ENCODE results near the gene LY86. TPM values are rescaled to one million over a fixed set of nuclear protein-coding genes. Genes with fewer than 3 reads are reported as not detected.

LY86 gene
- total and polyA plus RNA-seq, 9 donors: 1.3 to 13.8 (median 2.3) TPM

- H3K4me3 ChIP-seq: no peak overlapping the region
- intact Hi-C loops (cut with DNase I): no loop called here
- WGBS, 3 donors: 92% methylated on average over 12 of the region's 12 CpGs
- peaks cover 17% of the 10 kb centered on the region for H3K4me1 ChIP-seq (ENCODE audit: insufficient read depth)
- H3K9me3 ChIP-seq: no peaks in the 10 kb centered on the region
- H3K27me3 ChIP-seq: no peaks in the 10 kb centered on the region
- no peak for DNase-seq
- no peak overlapping the region for H3K27ac ChIP-seq
- H3K36me3 ChIP-seq: no peaks in the 10 kb centered on the region
- no peak for TF ChIP-seq CTCF (IDR thresholded peaks at IDR 0.05)
Observed at GRCh38 chr6:6685249-6686040, 96.9 kb downstream of the LY86 start.

DNA sequence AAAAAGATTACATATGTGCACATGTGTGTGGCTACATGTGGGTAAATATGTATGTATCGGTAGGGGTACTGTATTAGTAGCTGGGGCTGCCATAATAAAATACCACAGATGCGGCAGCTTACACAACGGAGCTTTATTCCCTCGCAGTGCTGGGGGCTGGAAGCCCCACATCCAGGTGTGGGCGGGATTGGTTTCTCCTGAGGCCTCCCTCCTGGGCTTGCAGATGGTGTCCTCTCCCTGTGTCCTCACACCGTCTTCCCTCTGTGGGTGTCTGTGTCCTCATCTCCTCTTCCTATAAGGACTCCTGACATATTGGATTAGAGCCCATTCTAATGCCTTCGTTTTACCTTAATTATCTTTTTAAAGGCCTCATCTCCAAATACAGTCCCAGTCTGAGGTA lies 97.7 kb downstream of the LY86 start:
- no peak overlapping the region for H3K4me3 ChIP-seq
- WGBS, 3 donors: 95 to 97% (median 95%) methylated on average over 7 of the region's 7 CpGs
- DNase-seq: no peak
- TF ChIP-seq EP300 (IDR thresholded peaks at IDR 0.05) (no peak), CTCF (IDR thresholded peaks at IDR 0.05) (no peak), POLR2A (IDR thresholded peaks at IDR 0.05) (no peak)
- intact Hi-C loops (cut with DNase I): no loop called here
- no peaks in the 10 kb centered on the region for H3K27me3 ChIP-seq
- H3K9me3 ChIP-seq: no peaks in the 10 kb centered on the region
- H3K27ac ChIP-seq: peak overlapping the region in 1 of 2 donors; percentile 6
- no peaks in the 10 kb centered on the region for H3K36me3 ChIP-seq
- H3K4me1 ChIP-seq (ENCODE audit: insufficient read depth): peaks cover 17% of the 10 kb centered on the region

DNA sequence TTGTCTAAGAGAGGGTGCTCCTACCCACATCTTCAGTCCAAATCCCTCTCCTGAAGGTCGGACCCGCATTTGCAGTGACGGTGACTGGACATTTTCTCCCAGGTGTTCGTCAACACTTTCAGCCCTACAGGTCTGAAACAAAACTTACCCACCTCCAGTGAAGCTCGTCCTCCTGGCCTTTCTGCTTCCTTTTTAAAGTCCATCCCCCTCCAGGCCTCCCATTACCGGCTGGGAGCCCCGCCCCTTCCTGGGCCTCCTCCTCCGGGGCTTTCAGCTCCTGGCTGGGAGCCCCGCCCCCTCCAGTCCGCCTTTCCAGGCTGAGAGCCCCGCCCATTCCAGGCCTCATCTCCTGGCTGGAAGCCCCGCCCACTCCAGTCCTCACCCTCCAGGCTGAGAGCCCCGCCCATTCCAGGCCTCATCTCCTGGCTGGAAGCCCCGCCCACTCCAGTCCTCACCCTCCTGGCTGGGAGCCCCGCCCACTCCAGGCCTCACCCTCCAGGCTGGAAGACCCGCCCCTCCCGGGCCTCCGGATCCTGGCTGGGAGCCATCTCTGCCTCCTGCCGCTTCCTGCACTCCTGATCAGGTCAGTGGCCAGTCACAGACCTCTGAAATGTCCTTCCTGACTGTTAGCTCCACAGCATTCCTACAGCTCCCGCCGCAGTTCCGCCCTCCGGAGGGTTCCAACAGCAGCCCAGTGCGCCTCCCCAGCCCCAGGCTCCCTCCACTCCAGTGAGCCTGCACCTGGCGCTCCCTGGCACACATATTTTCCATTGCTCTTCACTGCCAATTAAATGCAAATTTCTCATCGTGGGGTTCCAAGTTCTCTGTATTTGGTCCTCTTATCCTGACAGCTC lies 98.5 kb downstream of the LY86 start:
- peak; percentile 85 to 92 (median 86) for DNase-seq
- no peaks in the 10 kb centered on the region for H3K27me3 ChIP-seq
- H3K9me3 ChIP-seq: no peaks in the 10 kb centered on the region
- 45 to 55% (median 53%) methylated on average over 26 of the region's 26 CpGs for WGBS, 3 donors
- H3K4me1 ChIP-seq (ENCODE audit: insufficient read depth): peaks cover 17% of the 10 kb centered on the region
- H3K36me3 ChIP-seq: no peaks in the 10 kb centered on the region
- TF ChIP-seq EP300 (IDR thresholded peaks at IDR 0.05): no peak
- no peak for TF ChIP-seq POLR2A (IDR thresholded peaks at IDR 0.05)
- TF ChIP-seq CTCF (IDR thresholded peaks at IDR 0.05): no peak
- intact Hi-C loops (cut with DNase I): no loop called here
- H3K4me3 ChIP-seq: no peak overlapping the region
- peak overlapping the region in 1 of 2 donors; percentile 6 for H3K27ac ChIP-seq

DNA sequence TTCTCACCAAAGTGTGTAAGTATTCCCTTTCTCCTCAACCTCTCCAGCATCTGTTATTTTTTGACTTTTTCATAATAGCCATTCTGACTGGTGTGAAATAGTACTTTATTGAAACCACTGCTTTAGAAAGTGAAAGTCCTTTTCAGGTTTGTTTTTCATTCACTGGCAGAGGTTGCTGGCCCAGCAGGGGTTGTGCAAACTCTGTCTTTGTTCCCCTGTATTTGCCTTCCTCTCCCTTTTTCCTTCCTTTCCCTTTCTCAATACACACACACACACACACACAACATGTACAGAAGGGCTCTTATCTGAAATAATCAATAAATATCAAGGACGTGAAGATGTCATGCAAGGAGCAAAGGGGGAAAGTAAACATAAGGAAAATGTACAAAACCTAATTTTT lies 99.8 kb downstream of the LY86 start:
- intact Hi-C loops (cut with DNase I): no loop called here
- H3K27ac ChIP-seq: no peak overlapping the region

More for the DNA sequence above, 99.8 kb downstream of the LY86 start:
- Histone ChIP-seq H3K36me3 (no peaks in the 10 kb centered on the region), H3K4me1 (ENCODE audit: insufficient read depth) (peaks cover 17% of the 10 kb centered on the region), H3K9me3 (no peaks in the 10 kb centered on the region), H3K27me3 (no peaks in the 10 kb centered on the region), H3K4me3 (no peak overlapping the region)
- DNase-seq: no peak
- TF ChIP-seq EP300 (IDR thresholded peaks at IDR 0.05) (no peak), POLR2A (IDR thresholded peaks at IDR 0.05) (no peak), CTCF (IDR thresholded peaks at IDR 0.05) (no peak)
- 2 to 18% (median 7%) methylated on average over 1 of the region's 1 CpG for WGBS, 3 donors
